Activated T-cell treated with anti-CD3 and anti-CD28 coated beads, Interleukin-2, amount 50 U/mL, for 24 hours (primary cell): ENCODE measurements around the gene ABHD12B.
A peak's percentile ranks its signal among the peaks of the same experiment; 100 is the strongest.

Experiments
- DNase-seq: peaks from one replicate; pipeline ENCODE4 v3.0.0-alpha.2; 2020
- H3K27ac Mint-ChIP-seq: 2 replicates; pipeline ENCODE4 v1.8.0; 2020; ENCODE audit warnings: mild to moderate bottlenecking, mixed read lengths
- H3K27me3 Mint-ChIP-seq: 2 replicates; pipeline ENCODE4 v1.8.0; 2020; ENCODE audit warnings: mixed read lengths
- H3K36me3 Mint-ChIP-seq: 2 replicates; pipeline ENCODE4 v1.8.0; 2020; ENCODE audit warnings: low read depth, mixed read lengths
- H3K4me1 Mint-ChIP-seq: 2 replicates; pipeline ENCODE4 v1.8.0; 2020; ENCODE audit warnings: low read depth, mixed read lengths
- H3K4me3 Mint-ChIP-seq: 2 replicates; pipeline ENCODE4 v1.8.0; 2020; ENCODE audit warnings: mild to moderate bottlenecking, moderate library complexity, mixed read lengths
- H3K9me3 Mint-ChIP-seq: 2 replicates; pipeline ENCODE4 v1.8.0; 2020; ENCODE audit warnings: mixed read lengths

Gene ABHD12B

GRCh38 chr14:50832935-50833630, 38.8 kb upstream of the ABHD12B start:
- Mint-ChIP-seq H3K9me3 (no peaks in the 10 kb centered on the region), H3K4me1 (peaks cover 64% of the 10 kb centered on the region), H3K27me3 (no peaks in the 10 kb centered on the region), H3K36me3 (peaks cover 8% of the 10 kb centered on the region), H3K27ac (no peak overlapping the region), H3K4me3 (no peak overlapping the region)
- no peak for DNase-seq

DNA sequence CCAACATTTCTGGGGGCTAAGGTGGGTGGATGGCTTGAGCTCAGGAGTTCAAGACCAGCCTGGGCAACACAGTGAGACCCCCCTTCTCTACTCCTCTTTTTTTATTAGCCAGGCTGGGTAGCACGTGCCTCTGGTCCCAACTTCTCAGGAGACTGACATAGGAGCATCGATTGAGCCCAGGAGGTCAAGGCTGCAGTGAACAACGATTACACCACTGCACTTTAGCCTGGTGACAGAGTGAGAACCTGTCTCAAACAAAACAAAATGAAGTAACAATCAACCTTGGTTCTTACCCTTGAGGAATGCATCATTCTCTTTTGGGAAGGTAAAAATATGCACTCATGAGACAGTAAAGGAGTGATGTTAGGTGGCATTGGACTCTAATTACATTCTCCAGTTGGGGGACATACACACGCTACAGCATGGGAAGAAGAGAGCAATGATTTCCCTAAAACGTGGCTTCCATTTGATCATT, 37.0 kb upstream of the ABHD12B start:
- H3K36me3 Mint-ChIP-seq: peaks cover 4% of the 10 kb centered on the region
- peaks cover 58% of the 10 kb centered on the region for H3K4me1 Mint-ChIP-seq
- no peak for DNase-seq
- no peak overlapping the region for H3K27ac Mint-ChIP-seq
- no peaks in the 10 kb centered on the region for H3K27me3 Mint-ChIP-seq
- H3K4me3 Mint-ChIP-seq: no peak overlapping the region
- H3K9me3 Mint-ChIP-seq: no peaks in the 10 kb centered on the region

DNA sequence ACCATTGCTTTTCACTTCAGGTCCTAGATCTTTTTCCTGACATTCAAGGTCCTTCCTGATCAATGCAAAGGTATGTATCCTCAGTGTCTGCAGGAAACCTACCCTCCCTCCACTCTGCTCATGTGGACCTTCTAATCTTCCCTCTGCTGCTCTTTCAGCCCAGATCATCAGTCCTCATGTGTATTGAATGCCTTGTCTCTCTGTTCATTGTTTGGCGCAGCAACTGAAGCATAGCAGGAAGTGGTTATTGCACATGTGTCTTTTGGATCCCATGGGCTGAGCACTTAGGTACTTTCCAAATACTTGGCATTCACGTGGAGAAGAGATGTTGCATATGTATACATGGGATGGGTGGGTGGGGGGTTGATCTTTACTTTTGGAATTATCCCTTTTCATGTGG, 36.6 kb upstream of the ABHD12B start:
- H3K9me3 Mint-ChIP-seq: no peaks in the 10 kb centered on the region
- H3K4me3 Mint-ChIP-seq: no peak overlapping the region
- H3K27me3 Mint-ChIP-seq: no peaks in the 10 kb centered on the region
- peak overlapping the region; percentile 8 for H3K27ac Mint-ChIP-seq
- peaks cover 57% of the 10 kb centered on the region for H3K4me1 Mint-ChIP-seq
- no peaks in the 10 kb centered on the region for H3K36me3 Mint-ChIP-seq
- no peak for DNase-seq

- H3K36me3 Mint-ChIP-seq: no peaks in the 10 kb centered on the region
- no peak overlapping the region for H3K27ac Mint-ChIP-seq
- H3K9me3 Mint-ChIP-seq: no peaks in the 10 kb centered on the region
- H3K4me3 Mint-ChIP-seq: no peak overlapping the region
- DNase-seq: no peak
- no peaks in the 10 kb centered on the region for H3K27me3 Mint-ChIP-seq
- H3K4me1 Mint-ChIP-seq: peaks cover 54% of the 10 kb centered on the region
These were observed 35.3 kb upstream of the ABHD12B start for GRCh38 chr14:50836515-50836914.

GRCh38 chr14:50837271-50837670, 34.6 kb upstream of the ABHD12B start:
- Mint-ChIP-seq H3K4me1 (peaks cover 47% of the 10 kb centered on the region), H3K27me3 (no peaks in the 10 kb centered on the region), H3K36me3 (no peaks in the 10 kb centered on the region), H3K27ac (no peak overlapping the region), H3K4me3 (no peak overlapping the region), H3K9me3 (no peaks in the 10 kb centered on the region)
- no peak for DNase-seq

GRCh38 chr14:50837850-50838470, 33.9 kb upstream of the ABHD12B start:
- Mint-ChIP-seq H3K9me3 (no peaks in the 10 kb centered on the region), H3K27ac (no peak overlapping the region), H3K27me3 (no peaks in the 10 kb centered on the region), H3K4me1 (peaks cover 42% of the 10 kb centered on the region), H3K36me3 (no peaks in the 10 kb centered on the region), H3K4me3 (no peak overlapping the region)
- no peak for DNase-seq

GRCh38 chr14:50839048-50839447, 32.8 kb upstream of the ABHD12B start:
- H3K4me3 Mint-ChIP-seq: no peak overlapping the region
- no peak overlapping the region for H3K27ac Mint-ChIP-seq

GRCh38 chr14:50839691-50840090, 32.2 kb upstream of the ABHD12B start:
- H3K27ac Mint-ChIP-seq: no peak overlapping the region
- no peaks in the 10 kb centered on the region for H3K9me3 Mint-ChIP-seq
- H3K27me3 Mint-ChIP-seq: no peaks in the 10 kb centered on the region
- H3K4me1 Mint-ChIP-seq: peaks cover 30% of the 10 kb centered on the region
- H3K4me3 Mint-ChIP-seq: no peak overlapping the region
- no peaks in the 10 kb centered on the region for H3K36me3 Mint-ChIP-seq
- no peak for DNase-seq

More at GRCh38 chr14:50839048-50839447, 32.8 kb upstream of the ABHD12B start:
- Mint-ChIP-seq H3K4me1 (peaks cover 35% of the 10 kb centered on the region), H3K9me3 (no peaks in the 10 kb centered on the region), H3K36me3 (no peaks in the 10 kb centered on the region), H3K27me3 (no peaks in the 10 kb centered on the region)
- no peak for DNase-seq

DNA sequence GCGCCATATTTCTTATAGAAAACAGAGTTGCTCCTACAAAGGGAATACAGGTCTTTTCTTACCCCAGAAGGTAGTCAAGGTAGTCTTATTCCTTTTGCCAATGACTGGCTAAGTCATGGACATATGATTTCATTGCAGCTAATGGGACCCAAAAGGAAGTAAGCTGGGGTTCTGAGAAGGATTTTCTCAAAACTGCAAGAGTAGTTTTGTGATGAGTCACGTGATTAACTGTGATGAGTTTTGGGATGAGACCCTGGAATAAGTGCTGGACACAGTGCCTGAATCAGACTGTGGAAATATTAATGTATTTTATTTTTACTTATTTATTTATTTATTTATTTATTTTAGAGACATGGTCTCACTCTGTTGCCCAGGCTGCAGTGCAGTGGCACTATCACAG, 27.5 kb upstream of the ABHD12B start:
- H3K27me3 Mint-ChIP-seq: no peaks in the 10 kb centered on the region
- H3K4me1 Mint-ChIP-seq: no peaks in the 10 kb centered on the region
- H3K27ac Mint-ChIP-seq: no peak overlapping the region
- no peak for DNase-seq
- no peaks in the 10 kb centered on the region for H3K9me3 Mint-ChIP-seq
- no peaks in the 10 kb centered on the region for H3K36me3 Mint-ChIP-seq
- no peak overlapping the region for H3K4me3 Mint-ChIP-seq

DNA sequence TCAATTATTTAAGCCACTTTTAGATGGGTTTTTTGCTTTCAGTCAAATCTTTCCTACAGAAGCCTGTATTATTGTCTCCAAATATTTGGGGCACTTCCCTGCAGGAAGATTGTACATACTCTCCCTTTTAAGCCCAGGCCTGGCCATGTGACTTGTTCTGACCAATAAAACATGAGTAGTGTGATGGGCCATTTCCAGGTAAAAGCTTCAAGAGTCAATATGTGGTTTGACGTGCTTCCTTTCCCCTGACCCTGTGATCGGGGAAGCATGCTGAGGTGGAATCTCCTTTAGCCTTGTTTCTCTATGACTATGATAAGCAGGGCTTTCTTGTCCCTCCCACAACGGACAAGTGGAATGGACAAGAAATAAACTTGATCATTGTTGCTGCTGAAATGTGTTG, 26.7 kb upstream of the ABHD12B start:
- H3K4me1 Mint-ChIP-seq: no peaks in the 10 kb centered on the region
- no peak overlapping the region for H3K4me3 Mint-ChIP-seq

GRCh38 chr14:50846226-50846880, 25.5 kb upstream of the ABHD12B start:
- Mint-ChIP-seq H3K27ac (no peak overlapping the region), H3K27me3 (no peaks in the 10 kb centered on the region), H3K4me3 (no peak overlapping the region), H3K4me1 (no peaks in the 10 kb centered on the region), H3K9me3 (no peaks in the 10 kb centered on the region), H3K36me3 (no peaks in the 10 kb centered on the region)
- DNase-seq: no peak

More for the DNA sequence above, 26.7 kb upstream of the ABHD12B start:
- no peak for DNase-seq
- Mint-ChIP-seq H3K36me3 (no peaks in the 10 kb centered on the region), H3K27me3 (no peaks in the 10 kb centered on the region), H3K9me3 (no peaks in the 10 kb centered on the region), H3K27ac (no peak overlapping the region)

DNA sequence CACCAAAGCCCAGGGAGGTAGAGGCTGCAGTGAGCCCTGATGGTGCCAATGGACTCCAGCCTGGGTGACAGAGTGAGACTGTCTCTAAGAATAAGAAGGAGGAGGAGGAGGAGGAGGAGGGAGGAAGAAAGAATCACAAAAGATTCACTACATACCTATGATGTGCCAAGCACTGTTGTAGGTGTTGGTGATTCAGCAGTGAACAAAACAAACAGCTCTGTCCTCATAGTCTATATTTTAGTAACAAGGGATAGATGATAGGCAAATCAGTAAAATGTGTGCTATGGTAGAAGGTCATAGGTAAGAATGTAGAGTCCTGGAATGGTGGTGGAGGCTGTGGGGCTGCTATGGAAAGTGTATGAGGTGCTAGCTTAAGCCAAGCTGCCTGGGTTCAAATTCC, 18.0 kb upstream of the ABHD12B start:
- Mint-ChIP-seq H3K4me3 (no peak overlapping the region), H3K9me3 (no peaks in the 10 kb centered on the region), H3K27me3 (no peaks in the 10 kb centered on the region), H3K4me1 (peaks cover 2% of the 10 kb centered on the region), H3K36me3 (no peaks in the 10 kb centered on the region), H3K27ac (no peak overlapping the region)
- DNase-seq: no peak

GRCh38 chr14:50854521-50854920, 17.3 kb upstream of the ABHD12B start:
- H3K27me3 Mint-ChIP-seq: no peaks in the 10 kb centered on the region
- no peak overlapping the region for H3K27ac Mint-ChIP-seq
- DNase-seq: no peak
- no peaks in the 10 kb centered on the region for H3K36me3 Mint-ChIP-seq
- H3K9me3 Mint-ChIP-seq: no peaks in the 10 kb centered on the region
- H3K4me1 Mint-ChIP-seq: peaks cover 8% of the 10 kb centered on the region
- H3K4me3 Mint-ChIP-seq: no peak overlapping the region

GRCh38 chr14:50855558-50855957, 16.3 kb upstream of the ABHD12B start:
- no peaks in the 10 kb centered on the region for H3K27me3 Mint-ChIP-seq
- no peak overlapping the region for H3K27ac Mint-ChIP-seq
- H3K4me1 Mint-ChIP-seq: peaks cover 17% of the 10 kb centered on the region
- no peak for DNase-seq
- no peaks in the 10 kb centered on the region for H3K36me3 Mint-ChIP-seq
- H3K9me3 Mint-ChIP-seq: no peaks in the 10 kb centered on the region
- no peak overlapping the region for H3K4me3 Mint-ChIP-seq

DNA sequence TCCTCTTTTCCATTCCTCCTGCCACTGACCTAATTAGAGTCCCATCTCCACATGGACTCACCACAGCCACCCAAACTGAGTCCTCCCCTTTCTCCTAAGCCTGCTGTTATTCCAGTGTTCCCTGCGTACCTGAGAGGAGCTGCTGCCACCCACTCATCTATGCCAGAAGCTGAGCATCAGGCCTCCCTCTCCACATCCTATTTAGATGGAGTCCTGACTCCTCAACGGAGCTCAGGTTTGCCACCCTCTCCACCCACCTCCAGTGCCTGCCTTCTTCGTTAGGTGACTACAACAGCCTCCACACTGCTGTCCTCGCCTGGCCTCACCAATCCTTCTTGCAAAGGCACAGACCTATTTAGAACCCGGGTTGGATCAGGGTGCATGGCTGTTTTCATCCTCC, 15.2 kb upstream of the ABHD12B start:
- Mint-ChIP-seq H3K9me3 (no peaks in the 10 kb centered on the region), H3K27ac (no peak overlapping the region), H3K36me3 (no peaks in the 10 kb centered on the region), H3K27me3 (no peaks in the 10 kb centered on the region), H3K4me1 (peaks cover 19% of the 10 kb centered on the region), H3K4me3 (no peak overlapping the region)
- no peak for DNase-seq
